Calu3 (cell line): ENCODE data around the gene FPGS. TPM values are rescaled to one million over a fixed set of nuclear protein-coding genes. Genes with fewer than 3 reads are reported as not detected.

Source experiments
- BruUV-seq: library from RNA; stranded (reverse); fragments of 400-500 nt; replicated peaks from 2 replicates; lab custom pipeline; 2021; lab: Mats Ljungman, UMichigan
- CTCF ChIA-PET: fragments of 300-600 bp; sonication (Branson Sonifier 250); formaldehyde crosslinking; loops from one replicate; lab custom pipeline; 2022; ENCODE audit warnings: antibody characterized with exemption; lab: Charles Lee
- DNase-seq: peaks from one replicate; pipeline ENCODE4 v3.0.0; 2022
- H3K27ac Mint-ChIP-seq: one replicate; pipeline ENCODE4 v1.8.0; 2022; ENCODE audit warnings: mixed read lengths; ENCODE audit not compliant: unreplicated experiment
- H3K27me3 Mint-ChIP-seq: one replicate; pipeline ENCODE4 v1.8.0; 2022; ENCODE audit warnings: mixed read lengths; ENCODE audit not compliant: unreplicated experiment
- H3K36me3 Mint-ChIP-seq: one replicate; pipeline ENCODE4 v1.8.0; 2022; ENCODE audit warnings: mild to moderate bottlenecking, moderate library complexity, mixed read lengths; ENCODE audit not compliant: insufficient read depth, unreplicated experiment
- H3K4me1 Mint-ChIP-seq: one replicate; pipeline ENCODE4 v1.8.0; 2022; ENCODE audit warnings: mild to moderate bottlenecking, low read depth, mixed read lengths; ENCODE audit not compliant: unreplicated experiment
- H3K4me3 Mint-ChIP-seq: one replicate; pipeline ENCODE4 v1.8.0; 2022; ENCODE audit warnings: mild to moderate bottlenecking, low read depth, moderate library complexity, mixed read lengths; ENCODE audit not compliant: unreplicated experiment
- H3K9me3 Mint-ChIP-seq: one replicate; pipeline ENCODE4 v1.8.0; 2022; ENCODE audit warnings: low read depth, mixed read lengths; ENCODE audit not compliant: unreplicated experiment
- intact Hi-C: fragments of 100-400 bp; cut with micrococcal nuclease; formaldehyde crosslinking; loops from one replicate; pipeline ENCODE4 v1.10.0; 2022; ENCODE audit not compliant: unreplicated experiment
- total RNA-seq: library from RNA; stranded (reverse); gene quantifications from 2 replicates; pipeline ENCODE4 v1.2.3, GENCODE V29; 2022
- TF ChIP-seq, protein P1 (sequence below): fragments of 200-600 bp; IDR thresholded peaks from one replicate; pipeline ENCODE4 v1.8.0; 2022; ENCODE audit warnings: antibody characterized with exemption; ENCODE audit not compliant: unreplicated experiment

The FPGS gene
- total RNA-seq, 1 experiment from 2014 or later = 75.2 TPM

GRCh38 chr9:127847178-127847510 is 44.5 kb downstream of the FPGS start:
- H3K9me3 Mint-ChIP-seq = peaks cover 8% of the 10 kb centered on the region
- TF ChIP-seq, protein P1, sequence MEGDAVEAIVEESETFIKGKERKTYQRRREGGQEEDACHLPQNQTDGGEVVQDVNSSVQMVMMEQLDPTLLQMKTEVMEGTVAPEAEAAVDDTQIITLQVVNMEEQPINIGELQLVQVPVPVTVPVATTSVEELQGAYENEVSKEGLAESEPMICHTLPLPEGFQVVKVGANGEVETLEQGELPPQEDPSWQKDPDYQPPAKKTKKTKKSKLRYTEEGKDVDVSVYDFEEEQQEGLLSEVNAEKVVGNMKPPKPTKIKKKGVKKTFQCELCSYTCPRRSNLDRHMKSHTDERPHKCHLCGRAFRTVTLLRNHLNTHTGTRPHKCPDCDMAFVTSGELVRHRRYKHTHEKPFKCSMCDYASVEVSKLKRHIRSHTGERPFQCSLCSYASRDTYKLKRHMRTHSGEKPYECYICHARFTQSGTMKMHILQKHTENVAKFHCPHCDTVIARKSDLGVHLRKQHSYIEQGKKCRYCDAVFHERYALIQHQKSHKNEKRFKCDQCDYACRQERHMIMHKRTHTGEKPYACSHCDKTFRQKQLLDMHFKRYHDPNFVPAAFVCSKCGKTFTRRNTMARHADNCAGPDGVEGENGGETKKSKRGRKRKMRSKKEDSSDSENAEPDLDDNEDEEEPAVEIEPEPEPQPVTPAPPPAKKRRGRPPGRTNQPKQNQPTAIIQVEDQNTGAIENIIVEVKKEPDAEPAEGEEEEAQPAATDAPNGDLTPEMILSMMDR = no peak
- CTCF ChIA-PET = interaction anchor here (0.6 kb wide), 1 partner anchor 44 kb away, joined by 8 read pairs; the partner anchor contains the start of gene FPGS
- no peak overlapping the region for H3K27ac Mint-ChIP-seq
- intact Hi-C loops = no loop called here
- H3K4me3 Mint-ChIP-seq = no peak overlapping the region
- no peaks in the 10 kb centered on the region for H3K36me3 Mint-ChIP-seq
- H3K4me1 Mint-ChIP-seq = no peaks in the 10 kb centered on the region
- no TSS peak for BruUV-seq
- no peak for DNase-seq
- peaks cover 11% of the 10 kb centered on the region for H3K27me3 Mint-ChIP-seq

GRCh38 chr9:127847833-127848755 is 45.4 kb downstream of the FPGS start:
- intact Hi-C loops = no loop called here
- Mint-ChIP-seq H3K4me1 (no peaks in the 10 kb centered on the region), H3K4me3 (no peak overlapping the region), H3K9me3 (peaks cover 8% of the 10 kb centered on the region), H3K27ac (no peak overlapping the region), H3K27me3 (peaks cover 11% of the 10 kb centered on the region), H3K36me3 (no peaks in the 10 kb centered on the region)
- TF ChIP-seq, protein P1 = no peak
- no peak for DNase-seq
- CTCF ChIA-PET = no interaction called here
- BruUV-seq = no TSS peak

DNA sequence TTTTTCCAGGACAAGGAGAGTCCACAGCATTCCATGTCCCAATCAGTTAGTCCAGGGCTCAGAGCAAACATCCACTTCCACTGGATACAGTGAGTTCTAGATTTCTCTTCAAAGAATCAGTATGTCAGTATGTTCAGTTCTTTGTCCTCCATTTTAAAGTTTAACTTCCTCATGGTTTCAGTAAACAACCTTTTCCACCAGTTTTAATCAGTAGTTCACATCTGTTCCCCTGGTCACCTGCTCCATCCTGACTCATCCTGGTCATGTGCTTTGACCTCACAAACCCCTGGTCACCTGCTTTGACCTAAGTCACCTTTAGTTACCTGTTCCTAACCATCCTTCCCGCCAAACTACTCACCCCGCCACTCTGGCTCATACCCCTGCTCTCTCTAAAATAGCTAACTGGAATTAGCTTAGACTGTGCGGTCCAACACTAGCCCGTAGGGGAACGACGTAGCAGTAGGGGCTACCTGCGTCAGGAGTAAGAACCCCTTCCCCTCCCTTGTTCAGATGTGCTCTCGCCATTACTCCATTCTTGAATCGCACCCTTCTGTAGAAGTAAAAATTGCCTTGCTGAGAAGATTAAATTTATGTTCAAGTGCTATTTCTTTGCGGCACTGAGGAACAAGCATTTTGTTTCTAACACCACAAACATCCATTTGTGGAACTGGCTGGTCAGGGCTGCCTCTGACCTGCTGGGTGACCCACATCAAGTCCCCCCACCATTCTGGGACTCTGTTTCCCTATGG is 46.2 kb downstream of the FPGS start:
- no TSS peak for BruUV-seq
- H3K27me3 Mint-ChIP-seq = peaks cover 11% of the 10 kb centered on the region
- no peak for DNase-seq
- CTCF ChIA-PET = no interaction called here
- peaks cover 8% of the 10 kb centered on the region for H3K9me3 Mint-ChIP-seq
- no peak overlapping the region for H3K27ac Mint-ChIP-seq
- H3K36me3 Mint-ChIP-seq = no peaks in the 10 kb centered on the region
- intact Hi-C loops = no loop called here
- TF ChIP-seq, protein P1 = no peak
- H3K4me3 Mint-ChIP-seq = no peak overlapping the region
- no peaks in the 10 kb centered on the region for H3K4me1 Mint-ChIP-seq

DNA sequence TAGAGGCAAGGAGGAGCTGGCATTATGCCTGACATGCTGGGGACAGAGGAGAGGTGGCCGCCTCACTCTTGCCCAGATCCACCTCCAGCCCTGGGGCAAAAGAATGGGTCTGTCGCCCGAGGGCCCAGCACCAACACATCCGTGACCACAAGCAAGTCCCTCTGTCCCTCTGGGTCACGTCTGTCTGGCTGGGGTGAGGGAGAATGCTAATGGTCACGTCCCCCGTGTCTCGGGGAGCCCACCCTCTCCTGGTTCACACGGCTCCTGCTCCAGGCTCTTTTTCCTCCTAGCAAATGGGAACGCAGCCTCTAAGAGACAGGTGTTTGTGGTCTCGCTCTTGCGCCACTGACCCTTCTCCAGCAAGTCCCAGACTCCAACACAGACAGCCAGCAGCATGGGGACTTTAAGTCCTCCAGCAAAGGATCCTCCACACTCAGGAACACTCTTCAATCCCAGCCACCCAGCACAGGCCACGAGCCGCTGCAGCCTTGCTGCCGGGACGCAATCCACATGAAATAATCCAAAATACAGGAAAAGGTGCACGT is 47.7 kb downstream of the FPGS start:
- no peak overlapping the region for H3K27ac Mint-ChIP-seq
- no peaks in the 10 kb centered on the region for H3K4me1 Mint-ChIP-seq
- TF ChIP-seq, protein P1 = no peak
- BruUV-seq = no TSS peak
- H3K36me3 Mint-ChIP-seq = no peaks in the 10 kb centered on the region
- H3K9me3 Mint-ChIP-seq = peaks cover 8% of the 10 kb centered on the region
- DNase-seq = no peak
- CTCF ChIA-PET = no interaction called here
- H3K27me3 Mint-ChIP-seq = peaks cover 11% of the 10 kb centered on the region
- no peak overlapping the region for H3K4me3 Mint-ChIP-seq
- intact Hi-C loops = no loop called here
